ENCODE results near the gene KCNAB3. TPM values are rescaled to one million over a fixed set of nuclear protein-coding genes. Genes with fewer than 3 reads are reported as not detected.
A peak's percentile ranks its signal among the peaks of the same experiment; 100 is the strongest.

KCNAB3 gene
- total and polyA plus RNA-seq, 4 donors = 0.23 to 0.67 (median 0.42) TPM

- peak overlapping the region in 1 of 3 donors; percentile 44 for H3K4me3 ChIP-seq (ENCODE audit: low read depth in 1 of 3, low read length in 3 of 3)
- no peaks in the 10 kb centered on the region for H3K27me3 ChIP-seq (ENCODE audit: control insufficient read depth in 4 of 4, insufficient read depth in 4 of 4, low read length in 3 of 4)
- TF ChIP-seq FOXA2 (IDR thresholded peaks at IDR 0.05) = no peak
- peak; percentile 57 for TF ChIP-seq YY1 (IDR thresholded peaks at IDR 0.05)
- TF ChIP-seq NR2F2 (IDR thresholded peaks at IDR 0.05) = peak; percentile 95
- peak; percentile 94 to 95 for TF ChIP-seq RXRA (IDR thresholded peaks at IDR 0.05)
- peak; percentile 54 to 65 for TF ChIP-seq HNF4A (conservative IDR thresholded peaks at IDR 0.05)
- TF ChIP-seq TAF1 (conservative IDR thresholded peaks at IDR 0.05) = no peak
- TF ChIP-seq JUND (IDR thresholded peaks at IDR 0.05) = peak in 1 of 2 donors; percentile 36
- no peak for TF ChIP-seq GABPA (IDR thresholded peaks at IDR 0.05 in 1 of 2, conservative IDR thresholded peaks at IDR 0.05 in 1 of 2)
- TF ChIP-seq, protein P1, sequence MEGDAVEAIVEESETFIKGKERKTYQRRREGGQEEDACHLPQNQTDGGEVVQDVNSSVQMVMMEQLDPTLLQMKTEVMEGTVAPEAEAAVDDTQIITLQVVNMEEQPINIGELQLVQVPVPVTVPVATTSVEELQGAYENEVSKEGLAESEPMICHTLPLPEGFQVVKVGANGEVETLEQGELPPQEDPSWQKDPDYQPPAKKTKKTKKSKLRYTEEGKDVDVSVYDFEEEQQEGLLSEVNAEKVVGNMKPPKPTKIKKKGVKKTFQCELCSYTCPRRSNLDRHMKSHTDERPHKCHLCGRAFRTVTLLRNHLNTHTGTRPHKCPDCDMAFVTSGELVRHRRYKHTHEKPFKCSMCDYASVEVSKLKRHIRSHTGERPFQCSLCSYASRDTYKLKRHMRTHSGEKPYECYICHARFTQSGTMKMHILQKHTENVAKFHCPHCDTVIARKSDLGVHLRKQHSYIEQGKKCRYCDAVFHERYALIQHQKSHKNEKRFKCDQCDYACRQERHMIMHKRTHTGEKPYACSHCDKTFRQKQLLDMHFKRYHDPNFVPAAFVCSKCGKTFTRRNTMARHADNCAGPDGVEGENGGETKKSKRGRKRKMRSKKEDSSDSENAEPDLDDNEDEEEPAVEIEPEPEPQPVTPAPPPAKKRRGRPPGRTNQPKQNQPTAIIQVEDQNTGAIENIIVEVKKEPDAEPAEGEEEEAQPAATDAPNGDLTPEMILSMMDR (IDR thresholded peaks at IDR 0.05; ENCODE audit: low read depth, low read length, missing input control) = peak; percentile 61
- peak; percentile 39 for TF ChIP-seq REST (IDR thresholded peaks at IDR 0.05)
- peak; percentile 49 to 68 for TF ChIP-seq RAD21 (IDR thresholded peaks at IDR 0.05)
- TF ChIP-seq EGR1 (IDR thresholded peaks at IDR 0.05; ENCODE audit: low read depth in 2 of 2) = peak in 1 of 2 donors; percentile 50
- no peak for TF ChIP-seq MAX (IDR thresholded peaks at IDR 0.05)
- no peak for TF ChIP-seq FOXA1 (IDR thresholded peaks at IDR 0.05)
- peak; percentile 79 for TF ChIP-seq SP1 (IDR thresholded peaks at IDR 0.05)
- TF ChIP-seq, protein P2, sequence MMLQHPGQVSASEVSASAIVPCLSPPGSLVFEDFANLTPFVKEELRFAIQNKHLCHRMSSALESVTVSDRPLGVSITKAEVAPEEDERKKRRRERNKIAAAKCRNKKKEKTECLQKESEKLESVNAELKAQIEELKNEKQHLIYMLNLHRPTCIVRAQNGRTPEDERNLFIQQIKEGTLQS (IDR thresholded peaks at IDR 0.05) = no peak
- TF ChIP-seq ZBTB33 (IDR thresholded peaks at IDR 0.05) = peak; percentile 51
- no peak for TF ChIP-seq HNF4G (IDR thresholded peaks at IDR 0.05)
- peak; percentile 67 for DNase-seq (ENCODE audit: low spot score)
- WGBS = 36% methylated on average over 11 of the region's 11 CpGs
- H3K4me1 ChIP-seq (ENCODE audit: control insufficient read depth in 4 of 4, insufficient read depth in 4 of 4, low read length in 3 of 4) = peaks cover 9 to 46% (median 42%) of the 10 kb centered on the region in 4 donors
- H3K9ac ChIP-seq (ENCODE audit: low read depth in 1 of 2, low read length in 2 of 2) = no peak overlapping the region
- peaks cover 0 to 6% (median 0%) of the 10 kb centered on the region in 4 donors for H3K36me3 ChIP-seq (ENCODE audit: control insufficient read depth in 4 of 4, insufficient read depth in 3 of 4, low read depth in 1 of 4, low read length in 3 of 4)
- no peaks in the 10 kb centered on the region for H3K9me3 ChIP-seq (ENCODE audit: control insufficient read depth in 4 of 4, low read length in 3 of 4)
- peak overlapping the region; percentile 72 to 89 for H3K27ac ChIP-seq (ENCODE audit: low read depth in 1 of 2, low read length in 2 of 2)
These were observed 40.3 kb downstream of the KCNAB3 start for GRCh38 chr17:7889166-7889955.

All from liver (tissue), 9 donors.